A673 (cell line): ENCODE data around the gene TSR3.
A peak's percentile ranks its signal among the peaks of the same experiment; 100 is the strongest.

ENCODE experiments used
- EZH2 ChIP-seq: fragments of 200-600 bp; sonication (generic); IDR thresholded peaks from 2 replicates; pipeline ENCODE4 v1.6.1; 2017; ENCODE audit warnings: borderline replicate concordance, low read depth, mild to moderate bottlenecking, mixed read lengths, antibody characterized with exemption, low read length; ENCODE audit not compliant: poor library complexity, severe bottlenecking
- TF ChIP-seq, protein P1 (sequence below): fragments of 300-800, 200-600 bp; sonication (generic); conservative IDR thresholded peaks from 2 replicates; pipeline ENCODE4 v1.5.1; 2017; ENCODE audit warnings: low read depth, mild to moderate bottlenecking, antibody characterized with exemption, low read length, moderate library complexity, mixed read lengths

DNA sequence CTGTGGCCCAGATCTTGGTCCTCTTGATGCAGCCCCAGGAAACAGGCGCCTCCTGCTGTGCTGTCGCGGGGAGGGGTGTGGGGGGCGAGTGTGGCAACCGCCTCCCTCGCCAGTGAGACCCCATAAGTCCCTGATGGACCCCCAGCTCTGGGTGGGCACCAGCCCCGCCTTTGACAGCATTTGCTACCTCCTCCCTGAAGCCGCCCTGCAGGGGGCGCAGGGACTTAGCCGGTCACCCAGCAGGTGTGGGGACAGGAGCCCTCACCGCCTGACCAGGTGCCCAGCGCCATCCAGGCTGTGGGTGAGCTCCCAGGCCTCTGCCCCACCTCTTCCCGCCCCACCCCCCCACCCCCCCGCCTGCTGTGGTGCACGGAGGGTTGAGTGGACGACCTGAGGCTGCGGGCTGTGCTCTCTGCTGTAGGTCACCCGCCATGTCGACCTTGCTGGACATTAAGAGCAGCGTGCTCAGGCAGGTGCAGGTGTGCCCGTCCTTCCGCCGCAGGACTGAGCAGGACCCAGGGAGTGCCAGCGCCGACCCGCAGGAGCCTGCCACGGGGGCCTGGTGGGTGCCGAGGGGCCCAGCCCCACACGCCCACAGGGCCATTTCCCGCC is 13.5 kb downstream of the TSR3 start:
- TF ChIP-seq, protein P1, sequence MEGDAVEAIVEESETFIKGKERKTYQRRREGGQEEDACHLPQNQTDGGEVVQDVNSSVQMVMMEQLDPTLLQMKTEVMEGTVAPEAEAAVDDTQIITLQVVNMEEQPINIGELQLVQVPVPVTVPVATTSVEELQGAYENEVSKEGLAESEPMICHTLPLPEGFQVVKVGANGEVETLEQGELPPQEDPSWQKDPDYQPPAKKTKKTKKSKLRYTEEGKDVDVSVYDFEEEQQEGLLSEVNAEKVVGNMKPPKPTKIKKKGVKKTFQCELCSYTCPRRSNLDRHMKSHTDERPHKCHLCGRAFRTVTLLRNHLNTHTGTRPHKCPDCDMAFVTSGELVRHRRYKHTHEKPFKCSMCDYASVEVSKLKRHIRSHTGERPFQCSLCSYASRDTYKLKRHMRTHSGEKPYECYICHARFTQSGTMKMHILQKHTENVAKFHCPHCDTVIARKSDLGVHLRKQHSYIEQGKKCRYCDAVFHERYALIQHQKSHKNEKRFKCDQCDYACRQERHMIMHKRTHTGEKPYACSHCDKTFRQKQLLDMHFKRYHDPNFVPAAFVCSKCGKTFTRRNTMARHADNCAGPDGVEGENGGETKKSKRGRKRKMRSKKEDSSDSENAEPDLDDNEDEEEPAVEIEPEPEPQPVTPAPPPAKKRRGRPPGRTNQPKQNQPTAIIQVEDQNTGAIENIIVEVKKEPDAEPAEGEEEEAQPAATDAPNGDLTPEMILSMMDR, result peak; percentile 51
- TF ChIP-seq EZH2, result no peak
